Liver (tissue), 9 donors: ENCODE results near the gene TRIM7. TPM values are rescaled to one million over a fixed set of nuclear protein-coding genes. Genes with fewer than 3 reads are reported as not detected.

Experiments used
- DNase-seq: peaks from one replicate; pipeline ENCODE4 v3.0.0-alpha.2; 2017; ENCODE audit warnings: low spot score
- H3K27ac ChIP-seq, 2 donors: one replicate each; pipeline ENCODE4 v1.7.0; 2013; ENCODE audit warnings: inconsistent platforms in 2 of 2, low read length in 2 of 2, control low read depth in 1 of 2, low read depth in 1 of 2, mild to moderate bottlenecking in 1 of 2
- H3K27me3 ChIP-seq, 4 donors: one replicate each; pipeline versions ENCODE4 v1.6.1 to v1.7.0; 2013; ENCODE audit warnings: low read length in 3 of 4, inconsistent platforms in 1 of 4, mild to moderate bottlenecking in 1 of 4, moderate library complexity in 1 of 4; ENCODE audit not compliant: control insufficient read depth in 4 of 4, insufficient read depth in 4 of 4
- H3K36me3 ChIP-seq, 4 donors: one replicate each; pipeline versions ENCODE4 v1.6.1 to v1.7.0; 2013; ENCODE audit warnings: low read length in 3 of 4, mild to moderate bottlenecking in 3 of 4, low read depth in 1 of 4, moderate library complexity in 1 of 4; ENCODE audit not compliant: control insufficient read depth in 4 of 4, insufficient read depth in 3 of 4
- H3K4me1 ChIP-seq, 4 donors: one replicate each; pipeline versions ENCODE4 v1.6.1 to v1.7.0; 2013; ENCODE audit warnings: low read length in 3 of 4, mild to moderate bottlenecking in 3 of 4, moderate library complexity in 1 of 4; ENCODE audit not compliant: control insufficient read depth in 4 of 4, insufficient read depth in 4 of 4
- H3K4me3 ChIP-seq, 3 donors: one replicate each; pipeline versions ENCODE4 v1.6.1 to v1.7.0; 2013; ENCODE audit warnings: low read length in 3 of 3, control low read depth in 1 of 3, low read depth in 1 of 3, mild to moderate bottlenecking in 1 of 3
- H3K9ac ChIP-seq, 2 donors: one replicate each; pipeline ENCODE4 v1.7.0; 2013; ENCODE audit warnings: low read length in 2 of 2, mild to moderate bottlenecking in 2 of 2, moderate library complexity in 2 of 2, control low read depth in 1 of 2, low read depth in 1 of 2
- H3K9me3 ChIP-seq, 4 donors: one replicate each; pipeline versions ENCODE4 v1.6.1 to v1.7.0; 2013; ENCODE audit warnings: low read length in 3 of 4; ENCODE audit not compliant: control insufficient read depth in 4 of 4
- ATF3 ChIP-seq: IDR thresholded peaks from 2 replicates; pipeline ENCODE4 v1.6.1; 2016; ENCODE audit warnings: antibody characterized with exemption
- CTCF ChIP-seq: fragments of 150-350 bp; IDR thresholded peaks from 2 replicates; pipeline ENCODE4 v1.5.1; 2017; ENCODE audit warnings: improper control_type of control experiment, low read depth, low read length; ENCODE audit not compliant: missing input control
- EGR1 ChIP-seq, 2 donors: IDR thresholded peaks; 2 replicates each; pipeline ENCODE4 v1.6.1; 2016 to 2018; ENCODE audit warnings: antibody characterized with exemption in 2 of 2, low read depth in 2 of 2
- FOXA1 ChIP-seq: IDR thresholded peaks from 2 replicates; pipeline ENCODE4 v1.6.1; 2016; ENCODE audit warnings: antibody characterized with exemption
- FOXA2 ChIP-seq: IDR thresholded peaks from 2 replicates; pipeline ENCODE4 v1.6.1; 2016; ENCODE audit warnings: antibody characterized with exemption
- GABPA ChIP-seq, 2 donors: IDR thresholded peaks in 1 of 2; conservative IDR thresholded peaks in 1 of 2; 2 replicates each; pipeline ENCODE4 v1.6.1; 2016; ENCODE audit warnings: antibody characterized with exemption in 2 of 2, mild to moderate bottlenecking in 1 of 2, moderate library complexity in 1 of 2
- HNF4A ChIP-seq, 2 donors: conservative IDR thresholded peaks; 2 replicates each; pipeline ENCODE4 v1.6.1; 2016; ENCODE audit warnings: antibody characterized with exemption in 2 of 2, mild to moderate bottlenecking in 2 of 2
- HNF4G ChIP-seq: IDR thresholded peaks from 2 replicates; pipeline ENCODE4 v1.6.1; 2016; ENCODE audit warnings: antibody characterized with exemption
- JUND ChIP-seq, 2 donors: IDR thresholded peaks; 2 replicates each; pipeline ENCODE4 v1.6.1; 2016; ENCODE audit warnings: antibody characterized with exemption in 2 of 2
- NR2F2 ChIP-seq: IDR thresholded peaks from 2 replicates; pipeline ENCODE4 v1.6.1; 2016; ENCODE audit warnings: antibody characterized with exemption
- RAD21 ChIP-seq, 2 donors: IDR thresholded peaks; 2 replicates each; pipeline ENCODE4 v1.6.1; 2016; ENCODE audit warnings: antibody characterized with exemption in 2 of 2, mild to moderate bottlenecking in 2 of 2
- REST ChIP-seq: IDR thresholded peaks from 2 replicates; pipeline ENCODE4 v1.6.1; 2016; ENCODE audit warnings: antibody characterized with exemption, mild to moderate bottlenecking
- RXRA ChIP-seq, 2 donors: IDR thresholded peaks; 2 replicates each; pipeline ENCODE4 v1.6.1; 2017 to 2018; ENCODE audit warnings: antibody characterized with exemption in 2 of 2, mild to moderate bottlenecking in 1 of 2
- SP1 ChIP-seq: IDR thresholded peaks from 2 replicates; pipeline ENCODE4 v1.6.1; 2018; ENCODE audit warnings: antibody characterized with exemption, mild to moderate bottlenecking
- TAF1 ChIP-seq: conservative IDR thresholded peaks from 2 replicates; pipeline ENCODE4 v1.6.1; 2016; ENCODE audit warnings: antibody characterized with exemption, mild to moderate bottlenecking
- YY1 ChIP-seq: IDR thresholded peaks from 2 replicates; pipeline ENCODE4 v1.6.1; 2016; ENCODE audit warnings: antibody characterized with exemption, mild to moderate bottlenecking
- WGBS: extraction: QIAGEN DNeasy Blood & Tissue Kit; methylation state at CpG from one replicate; pipeline ENCODE4 v1.1.7; 2013; 5-methylcytosine and 5-hydroxymethylcytosine counted together
- polyA plus RNA-seq, 2 donors: library from polyadenylated mRNA; stranded (reverse) in 1 of 2; unstranded in 1 of 2; fragments of 200-250 nt in 1 of 2; fragments of >200 nt in 1 of 2; fragmentation: Nextera tagmentation in 1 of 2; extraction: Ambion mirVana in 1 of 2; gene quantifications; one replicate each; pipeline versions ENCODE4 v1.2.1 to v1.2.3, GENCODE V29; 2013 to 2015
- total RNA-seq, 2 donors: library from RNA; depleted of rRNA; stranded (reverse); fragments of >200 nt; gene quantifications; one replicate each; pipeline ENCODE4 v1.2.3, GENCODE V29; 2014
- TF ChIP-seq, protein P1 (sequence below): IDR thresholded peaks from 2 replicates; pipeline ENCODE4 v1.6.1; 2016; ENCODE audit warnings: antibody characterized with exemption
- TF ChIP-seq, protein P2 (sequence below): IDR thresholded peaks from 2 replicates; pipeline ENCODE4 v1.6.1; 2016; ENCODE audit warnings: antibody characterized with exemption
- donor health status: healthy.
- donor health status: healthy.
- donor health status: healthy.
- donor health status: healthy.
- donor health status: healthy.

Gene TRIM7
- total and polyA plus RNA-seq, 4 donors: 0.10 to 0.50 (median 0.14) TPM; not detected in 1

DNA sequence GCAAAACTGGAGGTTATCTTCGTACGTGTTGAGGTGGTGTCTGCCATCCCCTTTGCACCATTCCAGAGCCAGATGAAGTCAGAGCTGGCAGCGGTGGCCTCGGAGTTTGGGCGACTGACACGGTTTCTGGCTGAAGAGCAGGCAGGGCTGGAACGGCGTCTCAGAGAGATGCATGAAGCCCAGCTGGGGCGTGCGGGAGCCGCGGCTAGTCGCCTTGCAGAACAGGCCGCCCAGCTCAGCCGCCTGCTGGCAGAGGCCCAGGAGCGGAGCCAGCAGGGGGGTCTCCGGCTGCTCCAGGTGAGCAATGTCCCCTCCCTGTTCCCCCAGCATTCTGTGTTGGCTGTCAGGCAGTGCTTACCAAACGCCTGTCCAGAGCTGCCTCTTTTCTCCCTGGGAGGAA is 27.6 kb upstream of the TRIM7 start (continued):
- TF ChIP-seq REST (no peak), SP1 (no peak)
- TF ChIP-seq, protein P1, sequence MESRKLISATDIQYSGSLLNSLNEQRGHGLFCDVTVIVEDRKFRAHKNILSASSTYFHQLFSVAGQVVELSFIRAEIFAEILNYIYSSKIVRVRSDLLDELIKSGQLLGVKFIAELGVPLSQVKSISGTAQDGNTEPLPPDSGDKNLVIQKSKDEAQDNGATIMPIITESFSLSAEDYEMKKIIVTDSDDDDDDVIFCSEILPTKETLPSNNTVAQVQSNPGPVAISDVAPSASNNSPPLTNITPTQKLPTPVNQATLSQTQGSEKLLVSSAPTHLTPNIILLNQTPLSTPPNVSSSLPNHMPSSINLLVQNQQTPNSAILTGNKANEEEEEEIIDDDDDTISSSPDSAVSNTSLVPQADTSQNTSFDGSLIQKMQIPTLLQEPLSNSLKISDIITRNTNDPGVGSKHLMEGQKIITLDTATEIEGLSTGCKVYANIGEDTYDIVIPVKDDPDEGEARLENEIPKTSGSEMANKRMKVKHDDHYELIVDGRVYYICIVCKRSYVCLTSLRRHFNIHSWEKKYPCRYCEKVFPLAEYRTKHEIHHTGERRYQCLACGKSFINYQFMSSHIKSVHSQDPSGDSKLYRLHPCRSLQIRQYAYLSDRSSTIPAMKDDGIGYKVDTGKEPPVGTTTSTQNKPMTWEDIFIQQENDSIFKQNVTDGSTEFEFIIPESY: no peak

DNA sequence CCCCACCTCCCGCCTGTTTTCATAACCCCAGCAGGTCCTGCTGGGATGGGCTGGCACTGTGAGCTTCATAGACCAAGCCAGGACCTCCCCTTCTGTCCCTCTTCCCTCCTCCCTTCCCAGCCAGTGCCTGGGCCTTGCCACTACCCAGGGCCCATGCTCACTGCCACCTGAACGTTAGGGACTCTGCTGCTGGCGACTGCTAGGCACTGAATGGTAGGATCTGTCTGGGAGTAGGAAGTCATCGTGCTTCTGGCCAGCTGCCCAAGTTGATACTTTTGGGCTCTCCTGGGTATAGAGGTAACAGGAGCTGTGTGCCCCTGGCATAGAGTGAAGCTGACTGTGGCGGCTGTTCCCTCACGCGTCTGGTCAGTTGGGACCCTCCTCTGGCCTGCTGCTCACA is 26.4 kb upstream of the TRIM7 start:
- Histone ChIP-seq H3K27me3 (no peaks in the 10 kb centered on the region), H3K9ac (no peak overlapping the region), H3K36me3 (peaks cover 19 to 53% (median 31%) of the 10 kb centered on the region in 4 donors), H3K4me3 (no peak overlapping the region), H3K27ac (no peak overlapping the region), H3K4me1 (no peaks in the 10 kb centered on the region), H3K9me3 (no peaks in the 10 kb centered on the region)
- TF ChIP-seq NR2F2: no peak
- TF ChIP-seq FOXA1: no peak
- no peak for TF ChIP-seq RXRA (IDR thresholded peaks at IDR 0.05)
- no peak for TF ChIP-seq SP1
- TF ChIP-seq, protein P1: no peak
- no peak for TF ChIP-seq YY1
- TF ChIP-seq ATF3: no peak
- no peak for TF ChIP-seq REST
- TF ChIP-seq FOXA2: no peak
- TF ChIP-seq HNF4A (conservative IDR thresholded peaks at IDR 0.05): no peak
- TF ChIP-seq HNF4G: no peak
- no peak for TF ChIP-seq TAF1
- no peak for TF ChIP-seq GABPA (IDR thresholded peaks at IDR 0.05 in 1 of 2, conservative IDR thresholded peaks at IDR 0.05 in 1 of 2)
- no peak for TF ChIP-seq CTCF
- TF ChIP-seq, protein P2, sequence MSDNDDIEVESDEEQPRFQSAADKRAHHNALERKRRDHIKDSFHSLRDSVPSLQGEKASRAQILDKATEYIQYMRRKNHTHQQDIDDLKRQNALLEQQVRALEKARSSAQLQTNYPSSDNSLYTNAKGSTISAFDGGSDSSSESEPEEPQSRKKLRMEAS: no peak
- no peak for TF ChIP-seq EGR1 (IDR thresholded peaks at IDR 0.05; ENCODE audit: low read depth in 2 of 2)
- TF ChIP-seq JUND (IDR thresholded peaks at IDR 0.05): no peak
- no peak for TF ChIP-seq RAD21 (IDR thresholded peaks at IDR 0.05)
- no peak for DNase-seq
- WGBS: 92% methylated on average over 7 of the region's 7 CpGs
